Fibroblast of the aortic adventitia (primary cell): ENCODE measurements around the gene ZFYVE28. TPM values are rescaled to one million over a fixed set of nuclear protein-coding genes. Genes with fewer than 3 reads are reported as not detected.

ENCODE experiments used
- DNase-seq: peaks from one replicate; pipeline ENCODE4 v3.0.0-alpha.2; 2010; ENCODE audit warnings: low read depth
- H3K4me3 ChIP-seq: 2 replicates; pipeline ENCODE4 v1.5.1; 2011; ENCODE audit warnings: low read depth, mild to moderate bottlenecking, control low read depth, low read length, moderate library complexity
- total RNA-seq: library from RNA; depleted of rRNA; stranded (reverse); fragments of >200 nt; gene quantifications from 2 replicates; pipeline ENCODE4 v1.2.3, GENCODE V29; 2012; ENCODE audit warnings: low replicate concordance
- TF ChIP-seq, protein P1 (sequence below): IDR thresholded peaks from 2 replicates; pipeline ENCODE4 v1.5.1; 2011; ENCODE audit warnings: mild to moderate bottlenecking, low read length, control low read depth, inconsistent platforms; ENCODE audit not compliant: insufficient read depth

The ZFYVE28 gene
- total RNA-seq, 1 donor, result 14.0 TPM

DNA sequence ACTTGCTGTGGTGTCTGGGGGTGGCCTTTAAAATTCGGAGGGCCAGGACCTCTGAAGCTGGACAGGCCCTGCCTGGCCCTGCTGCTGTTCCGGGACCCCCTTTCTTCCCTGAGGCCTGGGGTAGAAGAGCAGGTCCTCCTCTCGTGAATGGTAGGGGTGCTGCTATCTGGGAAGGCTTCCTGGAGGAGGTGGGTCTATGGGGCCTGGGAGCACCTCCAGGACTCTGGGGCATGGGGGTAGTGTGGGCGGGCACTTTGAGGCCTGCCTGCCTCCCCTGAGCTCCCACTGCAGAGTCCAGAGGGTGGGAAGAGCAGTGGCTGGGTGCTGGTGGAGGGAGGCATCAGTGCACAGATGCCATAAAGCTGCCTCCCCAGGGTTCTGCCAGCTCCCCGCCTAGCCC is 151.6 kb downstream of the ZFYVE28 start:
- TF ChIP-seq, protein P1, sequence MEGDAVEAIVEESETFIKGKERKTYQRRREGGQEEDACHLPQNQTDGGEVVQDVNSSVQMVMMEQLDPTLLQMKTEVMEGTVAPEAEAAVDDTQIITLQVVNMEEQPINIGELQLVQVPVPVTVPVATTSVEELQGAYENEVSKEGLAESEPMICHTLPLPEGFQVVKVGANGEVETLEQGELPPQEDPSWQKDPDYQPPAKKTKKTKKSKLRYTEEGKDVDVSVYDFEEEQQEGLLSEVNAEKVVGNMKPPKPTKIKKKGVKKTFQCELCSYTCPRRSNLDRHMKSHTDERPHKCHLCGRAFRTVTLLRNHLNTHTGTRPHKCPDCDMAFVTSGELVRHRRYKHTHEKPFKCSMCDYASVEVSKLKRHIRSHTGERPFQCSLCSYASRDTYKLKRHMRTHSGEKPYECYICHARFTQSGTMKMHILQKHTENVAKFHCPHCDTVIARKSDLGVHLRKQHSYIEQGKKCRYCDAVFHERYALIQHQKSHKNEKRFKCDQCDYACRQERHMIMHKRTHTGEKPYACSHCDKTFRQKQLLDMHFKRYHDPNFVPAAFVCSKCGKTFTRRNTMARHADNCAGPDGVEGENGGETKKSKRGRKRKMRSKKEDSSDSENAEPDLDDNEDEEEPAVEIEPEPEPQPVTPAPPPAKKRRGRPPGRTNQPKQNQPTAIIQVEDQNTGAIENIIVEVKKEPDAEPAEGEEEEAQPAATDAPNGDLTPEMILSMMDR, result no peak
- H3K4me3 ChIP-seq, result no peak overlapping the region
- no peak for DNase-seq

DNA sequence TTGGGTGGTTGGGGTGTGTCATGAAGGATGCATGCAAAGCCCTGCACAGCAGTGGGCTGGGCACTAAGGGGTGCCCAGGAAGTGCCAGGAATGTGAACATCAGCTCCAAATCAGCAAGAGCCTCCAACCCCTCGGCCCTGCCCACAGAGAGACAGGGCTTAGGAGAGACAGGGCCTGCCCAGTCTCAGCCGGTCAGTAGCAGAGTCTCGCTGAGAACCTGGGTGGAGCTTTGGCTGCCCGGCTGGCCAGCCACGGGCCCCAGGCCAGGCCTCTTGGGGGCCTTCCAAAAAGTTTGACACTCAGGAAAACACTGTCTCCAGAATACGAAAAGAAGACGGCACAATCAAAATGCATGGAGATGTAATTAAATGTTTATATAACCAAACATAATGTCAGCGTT is 152.3 kb downstream of the ZFYVE28 start:
- H3K4me3 ChIP-seq, result no peak overlapping the region
- TF ChIP-seq, protein P1, result no peak
- peak; percentile 73 for DNase-seq

DNA sequence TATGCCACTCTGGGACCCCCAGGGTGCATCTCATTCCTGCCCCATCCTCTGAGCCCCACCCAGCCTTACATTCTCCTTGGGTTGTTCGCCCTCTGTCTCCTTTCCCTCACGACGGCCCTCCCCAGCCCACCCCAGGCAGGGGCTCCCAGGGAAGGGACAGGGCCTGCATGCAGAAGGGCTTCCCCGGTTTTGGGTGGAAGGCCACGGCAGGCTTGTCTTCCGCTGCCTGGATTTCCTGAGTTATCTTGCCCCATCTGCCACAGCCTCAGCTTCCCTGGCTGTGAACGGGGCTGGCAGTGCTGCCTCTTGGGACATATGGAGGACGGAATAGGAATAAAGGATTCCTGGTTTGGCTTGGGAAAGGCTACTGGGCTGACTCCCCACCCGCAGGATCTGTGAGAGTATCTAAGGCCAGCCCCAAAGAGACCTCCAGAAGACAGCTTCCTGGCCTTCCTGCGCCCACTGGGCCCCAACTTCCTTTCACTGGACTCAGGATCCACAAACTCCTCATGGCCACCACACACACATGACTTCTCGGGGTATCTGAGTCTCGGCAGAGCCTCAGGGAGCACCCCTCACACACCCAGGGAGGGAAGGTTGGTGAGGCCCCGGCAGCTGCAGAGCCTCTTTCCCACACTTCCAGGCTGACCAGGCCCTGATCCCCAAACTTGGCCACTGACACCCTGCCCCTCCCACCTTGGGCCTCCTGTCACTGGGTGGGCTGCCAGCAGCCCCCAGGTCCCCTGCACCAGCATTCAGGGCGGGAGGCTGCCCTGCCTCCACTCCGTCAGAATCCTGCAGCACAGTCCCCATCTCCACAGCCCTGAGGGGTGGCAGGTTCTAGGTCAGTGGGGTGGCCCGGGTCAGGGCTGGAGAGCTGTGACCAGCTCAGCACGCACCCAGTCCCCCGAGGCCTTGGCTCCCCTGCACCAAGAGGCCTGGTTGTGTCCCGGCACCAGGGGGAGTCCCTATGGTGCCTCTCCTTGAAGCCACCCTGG is 153.0 kb downstream of the ZFYVE28 start:
- TF ChIP-seq, protein P1, result no peak
- H3K4me3 ChIP-seq, result no peak overlapping the region
- no peak for DNase-seq

DNA sequence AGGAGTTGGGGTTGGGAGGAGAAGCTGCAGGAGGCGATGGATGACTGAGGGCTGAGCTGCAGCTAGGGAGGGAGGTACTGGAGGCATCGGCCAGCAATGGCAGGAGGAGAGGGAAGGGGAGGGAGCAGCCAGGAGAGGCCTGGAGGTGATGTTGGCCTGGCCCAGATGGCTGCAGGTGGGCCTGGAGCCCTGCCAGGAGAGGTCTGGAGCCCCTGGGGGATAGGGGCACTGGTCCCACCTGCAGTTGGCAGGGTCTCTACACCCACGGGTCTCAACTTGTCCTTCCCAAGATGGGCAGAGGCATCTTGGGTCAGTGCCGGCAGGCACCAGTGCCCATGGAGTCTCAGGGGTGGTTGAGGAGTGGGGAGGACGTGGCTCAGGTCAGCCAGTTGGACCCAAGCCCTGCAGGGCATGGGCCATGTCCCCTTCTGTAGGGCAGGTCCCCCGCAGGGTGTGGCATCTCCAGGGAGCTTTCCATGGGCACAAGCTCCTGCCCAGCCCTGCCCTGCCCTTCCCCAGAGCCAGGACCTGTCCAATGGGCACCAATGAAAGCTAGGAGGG is 153.9 kb downstream of the ZFYVE28 start:
- no peak overlapping the region for H3K4me3 ChIP-seq
- TF ChIP-seq, protein P1, result no peak

DNA sequence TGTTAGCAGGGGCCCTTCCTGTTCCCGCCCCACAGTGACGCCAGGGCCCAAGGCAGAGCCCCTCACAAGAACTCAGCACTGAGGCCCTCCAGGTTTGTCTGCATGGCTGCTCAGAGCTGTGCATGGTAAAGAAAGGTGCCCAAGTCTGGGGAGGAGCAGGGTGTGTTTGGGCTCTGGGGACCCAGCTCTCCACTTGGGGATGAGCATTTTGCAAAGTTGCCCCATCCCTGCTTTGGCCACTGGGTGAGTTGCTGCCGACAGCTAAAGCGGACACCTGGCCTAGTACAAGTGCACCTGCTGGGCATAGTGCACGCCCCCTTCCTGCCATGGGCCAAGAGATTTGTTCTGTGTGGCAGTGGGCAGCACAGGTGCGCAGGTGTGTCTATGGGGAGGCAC is 154.5 kb downstream of the ZFYVE28 start:
- H3K4me3 ChIP-seq, result no peak overlapping the region
- DNase-seq, result no peak
- TF ChIP-seq, protein P1, result no peak

More for the DNA sequence above, 153.9 kb downstream of the ZFYVE28 start:
- no peak for DNase-seq

DNA sequence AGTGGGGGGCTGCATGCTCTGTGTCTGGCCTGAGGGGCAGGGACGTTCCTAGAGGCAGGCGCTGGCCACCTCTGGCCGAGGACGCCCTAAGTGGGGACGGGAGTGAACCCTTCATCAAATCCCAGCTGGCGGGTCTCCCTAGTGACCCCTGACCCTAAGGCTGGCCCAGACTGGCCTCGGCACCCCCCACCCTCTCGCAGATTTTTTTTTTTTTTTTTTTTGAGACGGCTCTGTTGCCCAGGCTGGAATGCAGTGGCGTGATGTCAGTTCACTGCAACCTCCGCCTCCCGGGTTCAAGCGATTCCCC is 155.5 kb downstream of the ZFYVE28 start:
- H3K4me3 ChIP-seq, result peak overlapping the region; percentile 70
- TF ChIP-seq, protein P1, result no peak
- DNase-seq, result no peak
